Measurements from ENCODE around the gene FBXO44.

DNA sequence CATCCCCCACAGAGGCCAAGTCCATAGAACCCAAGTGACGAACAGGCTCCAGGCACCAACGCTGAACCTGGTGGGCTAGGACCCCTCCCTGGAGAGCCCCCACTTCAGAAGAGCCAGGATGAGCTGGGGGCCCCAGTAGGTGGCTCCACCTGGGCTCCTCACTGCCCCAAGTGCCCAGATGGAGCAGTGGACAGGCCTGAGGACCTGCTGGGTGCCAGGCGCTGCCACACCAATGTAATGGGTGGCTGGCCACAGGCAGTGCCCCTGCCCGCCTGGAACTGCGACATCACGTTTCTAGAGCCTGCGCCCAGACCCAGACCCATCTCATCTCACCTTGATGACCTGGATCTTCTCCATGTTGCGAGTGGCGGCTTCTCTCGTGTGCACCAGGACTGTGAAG, 20.6 kb downstream of the FBXO44 start:
- TF ChIP-seq EZH2phosphoT487 (IDR thresholded peaks at IDR 0.05; ENCODE audit: unreplicated experiment) (no peak), EZH2 (IDR thresholded peaks at IDR 0.05; ENCODE audit: low read depth, unreplicated experiment) (no peak), POLR2AphosphoS5 (IDR thresholded peaks at IDR 0.05; ENCODE audit: low read depth) (no peak), NANOG (IDR thresholded peaks at IDR 0.05; ENCODE audit: borderline replicate concordance) (no peak), CREB1 (CRISPR knock-in tag; IDR thresholded peaks at IDR 0.05; ENCODE audit: low read depth) (no peak), JUNB (IDR thresholded peaks at IDR 0.05; ENCODE audit: unreplicated experiment) (no peak), ZNF331 (CRISPR knock-in tag; IDR thresholded peaks at IDR 0.05; ENCODE audit: low read depth) (no peak)
- TF ChIP-seq, protein P1, sequence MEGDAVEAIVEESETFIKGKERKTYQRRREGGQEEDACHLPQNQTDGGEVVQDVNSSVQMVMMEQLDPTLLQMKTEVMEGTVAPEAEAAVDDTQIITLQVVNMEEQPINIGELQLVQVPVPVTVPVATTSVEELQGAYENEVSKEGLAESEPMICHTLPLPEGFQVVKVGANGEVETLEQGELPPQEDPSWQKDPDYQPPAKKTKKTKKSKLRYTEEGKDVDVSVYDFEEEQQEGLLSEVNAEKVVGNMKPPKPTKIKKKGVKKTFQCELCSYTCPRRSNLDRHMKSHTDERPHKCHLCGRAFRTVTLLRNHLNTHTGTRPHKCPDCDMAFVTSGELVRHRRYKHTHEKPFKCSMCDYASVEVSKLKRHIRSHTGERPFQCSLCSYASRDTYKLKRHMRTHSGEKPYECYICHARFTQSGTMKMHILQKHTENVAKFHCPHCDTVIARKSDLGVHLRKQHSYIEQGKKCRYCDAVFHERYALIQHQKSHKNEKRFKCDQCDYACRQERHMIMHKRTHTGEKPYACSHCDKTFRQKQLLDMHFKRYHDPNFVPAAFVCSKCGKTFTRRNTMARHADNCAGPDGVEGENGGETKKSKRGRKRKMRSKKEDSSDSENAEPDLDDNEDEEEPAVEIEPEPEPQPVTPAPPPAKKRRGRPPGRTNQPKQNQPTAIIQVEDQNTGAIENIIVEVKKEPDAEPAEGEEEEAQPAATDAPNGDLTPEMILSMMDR (conservative IDR thresholded peaks at IDR 0.05; ENCODE audit: low read depth in 2 of 2), result no peak
- TF ChIP-seq, protein P2, sequence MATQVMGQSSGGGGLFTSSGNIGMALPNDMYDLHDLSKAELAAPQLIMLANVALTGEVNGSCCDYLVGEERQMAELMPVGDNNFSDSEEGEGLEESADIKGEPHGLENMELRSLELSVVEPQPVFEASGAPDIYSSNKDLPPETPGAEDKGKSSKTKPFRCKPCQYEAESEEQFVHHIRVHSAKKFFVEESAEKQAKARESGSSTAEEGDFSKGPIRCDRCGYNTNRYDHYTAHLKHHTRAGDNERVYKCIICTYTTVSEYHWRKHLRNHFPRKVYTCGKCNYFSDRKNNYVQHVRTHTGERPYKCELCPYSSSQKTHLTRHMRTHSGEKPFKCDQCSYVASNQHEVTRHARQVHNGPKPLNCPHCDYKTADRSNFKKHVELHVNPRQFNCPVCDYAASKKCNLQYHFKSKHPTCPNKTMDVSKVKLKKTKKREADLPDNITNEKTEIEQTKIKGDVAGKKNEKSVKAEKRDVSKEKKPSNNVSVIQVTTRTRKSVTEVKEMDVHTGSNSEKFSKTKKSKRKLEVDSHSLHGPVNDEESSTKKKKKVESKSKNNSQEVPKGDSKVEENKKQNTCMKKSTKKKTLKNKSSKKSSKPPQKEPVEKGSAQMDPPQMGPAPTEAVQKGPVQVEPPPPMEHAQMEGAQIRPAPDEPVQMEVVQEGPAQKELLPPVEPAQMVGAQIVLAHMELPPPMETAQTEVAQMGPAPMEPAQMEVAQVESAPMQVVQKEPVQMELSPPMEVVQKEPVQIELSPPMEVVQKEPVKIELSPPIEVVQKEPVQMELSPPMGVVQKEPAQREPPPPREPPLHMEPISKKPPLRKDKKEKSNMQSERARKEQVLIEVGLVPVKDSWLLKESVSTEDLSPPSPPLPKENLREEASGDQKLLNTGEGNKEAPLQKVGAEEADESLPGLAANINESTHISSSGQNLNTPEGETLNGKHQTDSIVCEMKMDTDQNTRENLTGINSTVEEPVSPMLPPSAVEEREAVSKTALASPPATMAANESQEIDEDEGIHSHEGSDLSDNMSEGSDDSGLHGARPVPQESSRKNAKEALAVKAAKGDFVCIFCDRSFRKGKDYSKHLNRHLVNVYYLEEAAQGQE (IDR thresholded peaks at IDR 0.05; ENCODE audit: unreplicated experiment), result no peak
- TF ChIP-seq, protein P3, sequence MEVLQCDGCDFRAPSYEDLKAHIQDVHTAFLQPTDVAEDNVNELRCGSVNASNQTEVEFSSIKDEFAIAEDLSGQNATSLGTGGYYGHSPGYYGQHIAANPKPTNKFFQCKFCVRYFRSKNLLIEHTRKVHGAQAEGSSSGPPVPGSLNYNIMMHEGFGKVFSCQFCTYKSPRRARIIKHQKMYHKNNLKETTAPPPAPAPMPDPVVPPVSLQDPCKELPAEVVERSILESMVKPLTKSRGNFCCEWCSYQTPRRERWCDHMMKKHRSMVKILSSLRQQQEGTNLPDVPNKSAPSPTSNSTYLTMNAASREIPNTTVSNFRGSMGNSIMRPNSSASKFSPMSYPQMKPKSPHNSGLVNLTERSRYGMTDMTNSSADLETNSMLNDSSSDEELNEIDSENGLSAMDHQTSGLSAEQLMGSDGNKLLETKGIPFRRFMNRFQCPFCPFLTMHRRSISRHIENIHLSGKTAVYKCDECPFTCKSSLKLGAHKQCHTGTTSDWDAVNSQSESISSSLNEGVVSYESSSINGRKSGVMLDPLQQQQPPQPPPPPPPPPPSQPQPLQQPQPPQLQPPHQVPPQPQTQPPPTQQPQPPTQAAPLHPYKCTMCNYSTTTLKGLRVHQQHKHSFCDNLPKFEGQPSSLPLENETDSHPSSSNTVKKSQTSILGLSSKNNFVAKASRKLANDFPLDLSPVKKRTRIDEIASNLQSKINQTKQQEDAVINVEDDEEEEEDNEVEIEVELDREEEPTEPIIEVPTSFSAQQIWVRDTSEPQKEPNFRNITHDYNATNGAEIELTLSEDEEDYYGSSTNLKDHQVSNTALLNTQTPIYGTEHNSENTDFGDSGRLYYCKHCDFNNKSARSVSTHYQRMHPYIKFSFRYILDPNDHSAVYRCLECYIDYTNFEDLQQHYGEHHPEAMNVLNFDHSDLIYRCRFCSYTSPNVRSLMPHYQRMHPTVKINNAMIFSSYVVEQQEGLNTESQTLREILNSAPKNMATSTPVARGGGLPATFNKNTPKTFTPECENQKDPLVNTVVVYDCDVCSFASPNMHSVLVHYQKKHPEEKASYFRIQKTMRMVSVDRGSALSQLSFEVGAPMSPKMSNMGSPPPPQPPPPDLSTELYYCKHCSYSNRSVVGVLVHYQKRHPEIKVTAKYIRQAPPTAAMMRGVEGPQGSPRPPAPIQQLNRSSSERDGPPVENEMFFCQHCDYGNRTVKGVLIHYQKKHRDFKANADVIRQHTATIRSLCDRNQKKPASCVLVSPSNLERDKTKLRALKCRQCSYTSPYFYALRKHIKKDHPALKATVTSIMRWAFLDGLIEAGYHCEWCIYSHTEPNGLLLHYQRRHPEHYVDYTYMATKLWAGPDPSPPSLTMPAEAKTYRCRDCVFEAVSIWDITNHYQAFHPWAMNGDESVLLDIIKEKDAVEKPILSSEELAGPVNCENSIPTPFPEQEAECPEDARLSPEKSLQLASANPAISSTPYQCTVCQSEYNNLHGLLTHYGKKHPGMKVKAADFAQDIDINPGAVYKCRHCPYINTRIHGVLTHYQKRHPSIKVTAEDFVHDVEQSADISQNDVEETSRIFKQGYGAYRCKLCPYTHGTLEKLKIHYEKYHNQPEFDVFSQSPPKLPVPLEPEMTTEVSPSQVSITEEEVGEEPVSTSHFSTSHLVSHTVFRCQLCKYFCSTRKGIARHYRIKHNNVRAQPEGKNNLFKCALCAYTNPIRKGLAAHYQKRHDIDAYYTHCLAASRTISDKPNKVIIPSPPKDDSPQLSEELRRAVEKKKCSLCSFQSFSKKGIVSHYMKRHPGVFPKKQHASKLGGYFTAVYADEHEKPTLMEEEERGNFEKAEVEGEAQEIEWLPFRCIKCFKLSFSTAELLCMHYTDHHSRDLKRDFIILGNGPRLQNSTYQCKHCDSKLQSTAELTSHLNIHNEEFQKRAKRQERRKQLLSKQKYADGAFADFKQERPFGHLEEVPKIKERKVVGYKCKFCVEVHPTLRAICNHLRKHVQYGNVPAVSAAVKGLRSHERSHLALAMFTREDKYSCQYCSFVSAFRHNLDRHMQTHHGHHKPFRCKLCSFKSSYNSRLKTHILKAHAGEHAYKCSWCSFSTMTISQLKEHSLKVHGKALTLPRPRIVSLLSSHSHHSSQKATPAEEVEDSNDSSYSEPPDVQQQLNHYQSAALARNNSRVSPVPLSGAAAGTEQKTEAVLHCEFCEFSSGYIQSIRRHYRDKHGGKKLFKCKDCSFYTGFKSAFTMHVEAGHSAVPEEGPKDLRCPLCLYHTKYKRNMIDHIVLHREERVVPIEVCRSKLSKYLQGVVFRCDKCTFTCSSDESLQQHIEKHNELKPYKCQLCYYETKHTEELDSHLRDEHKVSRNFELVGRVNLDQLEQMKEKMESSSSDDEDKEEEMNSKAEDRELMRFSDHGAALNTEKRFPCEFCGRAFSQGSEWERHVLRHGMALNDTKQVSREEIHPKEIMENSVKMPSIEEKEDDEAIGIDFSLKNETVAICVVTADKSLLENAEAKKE (CRISPR knock-in tag; IDR thresholded peaks at IDR 0.05), result no peak
- TF ChIP-seq, protein P4, sequence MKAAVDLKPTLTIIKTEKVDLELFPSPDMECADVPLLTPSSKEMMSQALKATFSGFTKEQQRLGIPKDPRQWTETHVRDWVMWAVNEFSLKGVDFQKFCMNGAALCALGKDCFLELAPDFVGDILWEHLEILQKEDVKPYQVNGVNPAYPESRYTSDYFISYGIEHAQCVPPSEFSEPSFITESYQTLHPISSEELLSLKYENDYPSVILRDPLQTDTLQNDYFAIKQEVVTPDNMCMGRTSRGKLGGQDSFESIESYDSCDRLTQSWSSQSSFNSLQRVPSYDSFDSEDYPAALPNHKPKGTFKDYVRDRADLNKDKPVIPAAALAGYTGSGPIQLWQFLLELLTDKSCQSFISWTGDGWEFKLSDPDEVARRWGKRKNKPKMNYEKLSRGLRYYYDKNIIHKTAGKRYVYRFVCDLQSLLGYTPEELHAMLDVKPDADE (IDR thresholded peaks at IDR 0.05), result no peak

All from GM23338 (cell line).